ENCODE data around the gene VPS41. TPM values are rescaled to one million over a fixed set of nuclear protein-coding genes. Genes with fewer than 3 reads are reported as not detected.

The VPS41 gene
- total RNA-seq, 1 experiment from 2014 or later, result 31.4 TPM

- Mint-ChIP-seq H3K27ac (ENCODE audit: low read depth, unreplicated experiment) (no peak overlapping the region), H3K36me3 (ENCODE audit: insufficient read depth, unreplicated experiment) (peaks cover 32% of the 10 kb centered on the region), H3K4me3 (ENCODE audit: unreplicated experiment) (no peak overlapping the region), H3K4me1 (ENCODE audit: insufficient read depth, unreplicated experiment) (no peaks in the 10 kb centered on the region), H3K27me3 (ENCODE audit: insufficient read depth, unreplicated experiment) (no peaks in the 10 kb centered on the region), H3K9me3 (ENCODE audit: unreplicated experiment) (no peaks in the 10 kb centered on the region)
- ChIA-PET CTCF (interaction anchor here (0.6 kb wide), 1 partner anchor 119 kb away, joined by 3 read pairs; no protein-coding TSS in a partner anchor), POLR2A (no interaction called here)
- no TSS peak for BruUV-seq (replicated peaks)
- intact Hi-C loops (cut with micrococcal nuclease), result no loop called here
- DNase-seq (ENCODE audit: unreplicated experiment), result no peak
- no peak for TF ChIP-seq CTCF (IDR thresholded peaks at IDR 0.05; ENCODE audit: unreplicated experiment)
These were observed 131.4 kb downstream of the VPS41 start for GRCh38 chr7:38777609-38778008.

- Mint-ChIP-seq H3K4me1 (ENCODE audit: insufficient read depth, unreplicated experiment) (no peaks in the 10 kb centered on the region), H3K36me3 (ENCODE audit: insufficient read depth, unreplicated experiment) (peaks cover 40% of the 10 kb centered on the region), H3K27ac (ENCODE audit: low read depth, unreplicated experiment) (peak overlapping the region; percentile 16), H3K27me3 (ENCODE audit: insufficient read depth, unreplicated experiment) (no peaks in the 10 kb centered on the region), H3K4me3 (ENCODE audit: unreplicated experiment) (no peak overlapping the region), H3K9me3 (ENCODE audit: unreplicated experiment) (no peaks in the 10 kb centered on the region)
- intact Hi-C loops (cut with micrococcal nuclease), result no loop called here
- POLR2A ChIA-PET, result interaction anchor here (0.6 kb wide), 1 partner anchor 284 kb away, joined by 3 read pairs; no protein-coding TSS in a partner anchor
- BruUV-seq (replicated peaks), result no TSS peak
- TF ChIP-seq CTCF (IDR thresholded peaks at IDR 0.05; ENCODE audit: unreplicated experiment), result no peak
- CTCF ChIA-PET, result interaction anchor here (1.2 kb wide), 1 partner anchor 376 kb away, joined by 3 read pairs; no protein-coding TSS in a partner anchor
- DNase-seq (ENCODE audit: unreplicated experiment), result no peak
These were observed 133.3 kb downstream of the VPS41 start for GRCh38 chr7:38775506-38776175.

GRCh38 chr7:38773430-38773829 is 135.6 kb downstream of the VPS41 start:
- Mint-ChIP-seq H3K27ac (ENCODE audit: low read depth, unreplicated experiment) (no peak overlapping the region), H3K4me3 (ENCODE audit: unreplicated experiment) (no peak overlapping the region), H3K36me3 (ENCODE audit: insufficient read depth, unreplicated experiment) (peaks cover 45% of the 10 kb centered on the region), H3K27me3 (ENCODE audit: insufficient read depth, unreplicated experiment) (no peaks in the 10 kb centered on the region), H3K9me3 (ENCODE audit: unreplicated experiment) (no peaks in the 10 kb centered on the region), H3K4me1 (ENCODE audit: insufficient read depth, unreplicated experiment) (no peaks in the 10 kb centered on the region)
- ChIA-PET POLR2A (interaction anchor here (0.7 kb wide), 1 partner anchor 10 kb away, joined by 3 read pairs; no protein-coding TSS in a partner anchor), CTCF (no interaction called here)
- intact Hi-C loops (cut with micrococcal nuclease), result no loop called here
- no TSS peak for BruUV-seq (replicated peaks)
- DNase-seq (ENCODE audit: unreplicated experiment), result no peak
- TF ChIP-seq CTCF (IDR thresholded peaks at IDR 0.05; ENCODE audit: unreplicated experiment), result no peak

GRCh38 chr7:38760226-38760625 is 148.8 kb downstream of the VPS41 start:
- no peaks in the 10 kb centered on the region for H3K27me3 Mint-ChIP-seq (ENCODE audit: insufficient read depth, unreplicated experiment)
- H3K4me1 Mint-ChIP-seq (ENCODE audit: insufficient read depth, unreplicated experiment), result peaks cover 6% of the 10 kb centered on the region
- H3K9me3 Mint-ChIP-seq (ENCODE audit: unreplicated experiment), result no peaks in the 10 kb centered on the region
- no peak for TF ChIP-seq CTCF (IDR thresholded peaks at IDR 0.05; ENCODE audit: unreplicated experiment)
- CTCF ChIA-PET, result interaction anchor here (0.6 to 0.7 kb wide), 2 partner anchors 10 to 751 kb away, joined by 3 read pairs; no protein-coding TSS in a partner anchor
- BruUV-seq (replicated peaks), result no TSS peak
- POLR2A ChIA-PET, result interaction anchor here (1.0 kb wide), 1 partner anchor 15 kb away, joined by 4 read pairs; no protein-coding TSS in a partner anchor
- intact Hi-C loops (cut with micrococcal nuclease), result no loop called here
- no peaks in the 10 kb centered on the region for H3K36me3 Mint-ChIP-seq (ENCODE audit: insufficient read depth, unreplicated experiment)
- DNase-seq (ENCODE audit: unreplicated experiment), result no peak
- H3K4me3 Mint-ChIP-seq (ENCODE audit: unreplicated experiment), result no peak overlapping the region
- H3K27ac Mint-ChIP-seq (ENCODE audit: low read depth, unreplicated experiment), result no peak overlapping the region
